Stimulated activated CD4-positive, alpha-beta T cell treated with anti-CD3 and anti-CD28 coated beads, Interleukin-12 subunit alpha, Interleukin-12 subunit beta, amount 100 ng/mL, for 48 hours (primary cell): ENCODE results near the gene TRIP4.
A peak's percentile ranks its signal among the peaks of the same experiment; 100 is the strongest.
"Not testable (repeated sequence)": the region's sequence is repeated elsewhere in the genome, so short reads cannot be mapped to it uniquely, and the experiment has no call there.

Source experiments
- DNase-seq, 3 donors: peaks; one replicate each; pipeline ENCODE4 v3.0.0-alpha.2; 2020; ENCODE audit warnings: low read depth in 2 of 3, low spot score in 1 of 3

Gene TRIP4

GRCh38 chr15:64381000-64381751, 6.5 kb upstream of the TRIP4 start, which contains the start of gene PCLAF:
PCLAF (minus strand) TSS chr15:64381441; CDS start chr15:64381371, 70 bp downstream.
- DNase-seq, result peak; percentile 94

GRCh38 chr15:64383760-64384159, 3.9 kb upstream of the TRIP4 start:
- DNase-seq, result no peak

- DNase-seq, result no peak
Measured at GRCh38 chr15:64386291-64386690, 1.3 kb upstream of the TRIP4 start.

GRCh38 chr15:64389036-64389435, 1.4 kb downstream of the TRIP4 start:
- no peak for DNase-seq

- not testable (repeated sequence) for DNase-seq
Measured at GRCh38 chr15:64392471-64392870, 4.8 kb downstream of the TRIP4 start.

- no peak for DNase-seq
Measured at GRCh38 chr15:64396789-64397188, 9.2 kb downstream of the TRIP4 start.

GRCh38 chr15:64398575-64398974, 10.9 kb downstream of the TRIP4 start:
- no peak for DNase-seq

GRCh38 chr15:64400583-64400982, 12.9 kb downstream of the TRIP4 start:
- DNase-seq, result no peak

- no peak for DNase-seq
Measured at GRCh38 chr15:64412216-64412615, 24.6 kb downstream of the TRIP4 start.

- DNase-seq, result no peak
Measured at GRCh38 chr15:64422697-64423096, 35.1 kb downstream of the TRIP4 start.

GRCh38 chr15:64423970-64424369, 36.3 kb downstream of the TRIP4 start:
- no peak for DNase-seq

- no peak for DNase-seq
Measured at GRCh38 chr15:64425221-64425620, 37.6 kb downstream of the TRIP4 start.

- DNase-seq, result no peak
Measured at GRCh38 chr15:64426845-64427465, 39.3 kb downstream of the TRIP4 start.

GRCh38 chr15:64429448-64429847, 41.8 kb downstream of the TRIP4 start:
- peak in 1 of 3 donors; percentile 32 for DNase-seq

GRCh38 chr15:64430000-64430735, 42.5 kb downstream of the TRIP4 start:
- peak in 1 of 3 donors; percentile 5 for DNase-seq

GRCh38 chr15:64437982-64438381, 50.3 kb downstream of the TRIP4 start:
- no peak for DNase-seq

- DNase-seq, result no peak
Measured at GRCh38 chr15:64438653-64439447, 51.2 kb downstream of the TRIP4 start.

GRCh38 chr15:64441852-64442251, 54.2 kb downstream of the TRIP4 start:
- DNase-seq, result no peak

GRCh38 chr15:64443016-64443415, 55.4 kb downstream of the TRIP4 start:
- DNase-seq, result no peak

GRCh38 chr15:64443747-64444621, 56.3 kb downstream of the TRIP4 start:
- DNase-seq, result peak in 1 of 3 donors; percentile 31
